GM23338 (cell line): ENCODE measurements around the gene DECR2. TPM values are rescaled to one million over a fixed set of nuclear protein-coding genes. Genes with fewer than 3 reads are reported as not detected.
"Not testable (repeated sequence)": the region's sequence is repeated elsewhere in the genome, so short reads cannot be mapped to it uniquely, and the experiment has no call there.

Experiments used
- ATAC-seq: fragments of 200-7000 bp; cut with Tn5 transposase; 3 replicates; pipeline ENCODE4 v1.9.1; 2020
- DNase-seq: peaks from one replicate; pipeline ENCODE4 v3.0.0-alpha.2; 2015; ENCODE audit warnings: low spot score
- H2AFZ ChIP-seq: fragments of 200-600 bp; sonication (generic); 2 replicates; pipeline ENCODE4 v1.8.0; 2016; ENCODE audit warnings: antibody characterized with exemption, mild to moderate bottlenecking, moderate library complexity
- H3F3A ChIP-seq: fragments of 200-600 bp; sonication (generic); replicated peaks from 2 replicates; pipeline ENCODE4 v1.8.0; 2017; ENCODE audit warnings: antibody characterized with exemption, mixed run types, low read depth
- H3K27ac ChIP-seq: fragments of 200-600 bp; sonication (generic); 2 replicates; pipeline ENCODE4 v1.6.1; 2016; ENCODE audit warnings: low read depth
- H3K27me3 ChIP-seq: fragments of 200-600 bp; sonication (generic); 2 replicates; pipeline ENCODE4 v1.8.0; 2016; ENCODE audit warnings: mild to moderate bottlenecking, mixed run types, moderate library complexity; ENCODE audit not compliant: insufficient read depth
- H3K36me3 ChIP-seq: fragments of 200-600 bp; sonication (generic); 2 replicates; pipeline ENCODE4 v1.8.0; 2016; ENCODE audit warnings: mild to moderate bottlenecking; ENCODE audit not compliant: insufficient read depth
- H3K4me1 ChIP-seq: fragments of 200-600 bp; sonication (generic); 2 replicates; pipeline ENCODE4 v1.8.0; 2016; ENCODE audit warnings: mild to moderate bottlenecking, moderate library complexity; ENCODE audit not compliant: insufficient read depth
- H3K4me2 ChIP-seq: fragments of 200-600 bp; sonication (generic); 2 replicates; pipeline ENCODE4 v1.7.1; 2017; ENCODE audit warnings: mixed run types
- H3K4me3 ChIP-seq: fragments of 200-600 bp; sonication (generic); 2 replicates; pipeline ENCODE4 v1.6.1; 2016; ENCODE audit warnings: mixed run types
- H3K79me2 ChIP-seq: fragments of 200-600 bp; sonication (generic); replicated peaks from 2 replicates; pipeline ENCODE4 v1.8.0; 2017; ENCODE audit warnings: mild to moderate bottlenecking; ENCODE audit not compliant: insufficient read depth
- H3K9me2 ChIP-seq: fragments of 200-600 bp; sonication (generic); 2 replicates; pipeline ENCODE4 v1.8.0; 2017; ENCODE audit not compliant: insufficient read depth
- H4K20me1 ChIP-seq: fragments of 200-600 bp; sonication (generic); replicated peaks from 2 replicates; pipeline ENCODE4 v1.8.0; 2017; ENCODE audit warnings: mild to moderate bottlenecking; ENCODE audit not compliant: insufficient read depth
- H3K27ac Mint-ChIP-seq: 2 replicates; pipeline ENCODE4 v1.8.0; 2020; ENCODE audit warnings: inconsistent platforms, mild to moderate bottlenecking, moderate library complexity, mixed read lengths
- H3K27me3 Mint-ChIP-seq: 3 replicates; pipeline ENCODE4 v1.8.0; 2022; ENCODE audit warnings: low read depth, mild to moderate bottlenecking, moderate library complexity, mixed read lengths, inconsistent platforms; ENCODE audit not compliant: insufficient read depth, poor library complexity
- H3K36me3 Mint-ChIP-seq: 3 replicates; pipeline ENCODE4 v1.8.0; 2021; ENCODE audit warnings: low read depth, mild to moderate bottlenecking, inconsistent platforms, moderate library complexity, mixed read lengths
- H3K4me1 Mint-ChIP-seq: 3 replicates; pipeline ENCODE4 v1.8.0; 2020; ENCODE audit warnings: mild to moderate bottlenecking, inconsistent platforms, mixed read lengths
- H3K4me3 Mint-ChIP-seq: 3 replicates; pipeline ENCODE4 v1.8.0; 2021; ENCODE audit warnings: moderate library complexity, mild to moderate bottlenecking, inconsistent platforms, mixed read lengths
- H3K9me3 Mint-ChIP-seq: 3 replicates; pipeline ENCODE4 v1.8.0; 2020; ENCODE audit warnings: moderate library complexity, mild to moderate bottlenecking, inconsistent platforms, mixed read lengths
- CREB1 ChIP-seq: fragments of 250-450 bp; sonication (Bioruptor Pico); IDR thresholded peaks from 2 replicates; pipeline ENCODE4 v1.5.0; 2020; ENCODE audit warnings: low read depth, mild to moderate bottlenecking, moderate library complexity
- CTCF ChIP-seq, 2 experiments: fragments of 200-600 bp in 1 of 2; sonication (generic) in 1 of 2; conservative IDR thresholded peaks; 2 replicates each; pipeline versions ENCODE4 v1.5.1 to v1.6.1; 2016 to 2017; ENCODE audit warnings: antibody characterized with exemption in 2 of 2, low read depth in 2 of 2, mild to moderate bottlenecking in 2 of 2, moderate library complexity in 1 of 2
- EZH2 ChIP-seq: fragments of 200-600 bp; sonication (generic); IDR thresholded peaks from one replicate; pipeline ENCODE4 v1.8.0; 2017; ENCODE audit warnings: antibody characterized with exemption, mild to moderate bottlenecking, low read depth; ENCODE audit not compliant: unreplicated experiment
- POLR2AphosphoS5 ChIP-seq: IDR thresholded peaks from 2 replicates; pipeline ENCODE4 v1.6.1; 2016; ENCODE audit warnings: antibody characterized with exemption, low read depth
- ZNF331 ChIP-seq: fragments of 250-450 bp; sonication (Bioruptor Pico); IDR thresholded peaks from 2 replicates; pipeline ENCODE4 v1.5.0; 2020; ENCODE audit warnings: low read depth, mild to moderate bottlenecking, moderate library complexity
- polyA plus RNA-seq: library from polyadenylated mRNA; unstranded; fragments of >200 nt; fragmentation: Nextera tagmentation; extraction: Ambion mirVana; gene quantifications from 2 replicates; pipeline ENCODE4 v1.2.1, GENCODE V29; 2016
- total RNA-seq: library from RNA; depleted of rRNA; stranded (reverse); fragments of >200 nt; shearing (Covaris generic); gene quantifications from 2 replicates; pipeline ENCODE4 v1.2.3, GENCODE V29; 2014
- TF ChIP-seq, protein P1 (sequence below): fragments of 250-450 bp; sonication (Bioruptor Pico); IDR thresholded peaks from 2 replicates; pipeline ENCODE4 v1.5.0; 2020; ENCODE audit warnings: mild to moderate bottlenecking, moderate library complexity

Gene DECR2
- total and polyA plus RNA-seq, 2 experiments from 2014 or later: 20.3 to 26.9 TPM

- Histone ChIP-seq H3F3A (0 out of 2 replicates have a peak, but pooled peaks cover 5% of the 10 kb centered on the region), H3K36me3 (0 out of 2 replicates have a peak, but pooled peaks cover 3% of the 10 kb centered on the region), H2AFZ (peak overlapping the region; percentile 38; the same call in 1 of the 2 replicates), H3K27ac (no peak overlapping the region), H3K4me3 (no peak overlapping the region), H3K4me1 (no peaks in the 10 kb centered on the region), H4K20me1 (no peaks in the 10 kb centered on the region), H3K79me2 (no peaks in the 10 kb centered on the region), H3K4me2 (no peak overlapping the region), H3K27me3 (no peaks in the 10 kb centered on the region), H3K9me2 (no peaks in the 10 kb centered on the region)
- no peak overlapping the region for H3K27ac Mint-ChIP-seq
- ATAC-seq: peak; percentile 82
- peak; percentile 92 for DNase-seq
- H3K4me3 Mint-ChIP-seq: no peak overlapping the region
- no peaks in the 10 kb centered on the region for H3K9me3 Mint-ChIP-seq
- H3K27me3 Mint-ChIP-seq: peaks cover 24% of the 10 kb centered on the region
- H3K4me1 Mint-ChIP-seq: no peaks in the 10 kb centered on the region
- TF ChIP-seq ZNF331: no peak
- TF ChIP-seq CTCF (conservative IDR thresholded peaks at IDR 0.05; ENCODE audit: low read depth in 2 of 2): peak; percentile 64 to 95
- H3K36me3 Mint-ChIP-seq: peaks cover 6% of the 10 kb centered on the region
These were observed 39.6 kb upstream of the DECR2 start for GRCh38 chr16:361872-362701.

DNA sequence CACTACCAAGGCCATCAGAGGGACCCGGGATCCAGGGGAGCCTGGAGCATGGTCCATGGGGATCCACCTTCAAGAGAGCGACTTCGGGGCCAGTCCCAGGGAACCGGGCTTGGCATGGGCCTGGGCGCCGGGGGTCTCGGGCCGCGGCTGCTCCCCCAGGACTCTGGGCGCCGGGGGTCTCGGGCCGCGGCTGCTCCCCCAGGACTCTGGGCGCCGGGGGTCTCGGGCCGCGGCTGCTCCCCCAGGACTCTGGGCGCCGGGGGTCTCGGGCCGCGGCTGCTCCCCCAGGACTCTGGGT, 39.0 kb upstream of the DECR2 start:
- not testable (repeated sequence) for H3K4me3 Mint-ChIP-seq, H2AFZ ChIP-seq, H3K27ac Mint-ChIP-seq, H3K27me3 ChIP-seq, H3K9me2 ChIP-seq, H3K4me1 ChIP-seq, H3K79me2 ChIP-seq, H3K27ac ChIP-seq, H3K4me1 Mint-ChIP-seq, H3K4me2 ChIP-seq, ATAC-seq, H3K36me3 Mint-ChIP-seq, DNase-seq, H3K36me3 ChIP-seq, H4K20me1 ChIP-seq, H3K4me3 ChIP-seq, H3F3A ChIP-seq, H3K9me3 Mint-ChIP-seq
- peaks cover 25% of the 10 kb centered on the region for H3K27me3 Mint-ChIP-seq

- Mint-ChIP-seq H3K27ac (no peak overlapping the region), H3K4me3 (no peak overlapping the region), H3K27me3 (peaks cover 25% of the 10 kb centered on the region), H3K9me3 (no peaks in the 10 kb centered on the region), H3K36me3 (peaks cover 8% of the 10 kb centered on the region), H3K4me1 (no peaks in the 10 kb centered on the region)
- Histone ChIP-seq H3K4me3 (no peak overlapping the region), H3K9me2 (no peaks in the 10 kb centered on the region), H3K4me2 (no peak overlapping the region), H3K79me2 (no peaks in the 10 kb centered on the region), H2AFZ (no peak overlapping the region), H3K4me1 (no peaks in the 10 kb centered on the region), H3K36me3 (0 out of 2 replicates have a peak, but pooled peaks cover 4% of the 10 kb centered on the region), H3F3A (0 out of 2 replicates have a peak, but pooled peaks cover 5% of the 10 kb centered on the region), H3K27me3 (no peaks in the 10 kb centered on the region), H4K20me1 (no peaks in the 10 kb centered on the region), H3K27ac (no peak overlapping the region)
- ATAC-seq (peak; percentile 18), DNase-seq (no peak)
- TF ChIP-seq EZH2 (no peak), CREB1 (no peak), POLR2AphosphoS5 (no peak)
- TF ChIP-seq, protein P1, sequence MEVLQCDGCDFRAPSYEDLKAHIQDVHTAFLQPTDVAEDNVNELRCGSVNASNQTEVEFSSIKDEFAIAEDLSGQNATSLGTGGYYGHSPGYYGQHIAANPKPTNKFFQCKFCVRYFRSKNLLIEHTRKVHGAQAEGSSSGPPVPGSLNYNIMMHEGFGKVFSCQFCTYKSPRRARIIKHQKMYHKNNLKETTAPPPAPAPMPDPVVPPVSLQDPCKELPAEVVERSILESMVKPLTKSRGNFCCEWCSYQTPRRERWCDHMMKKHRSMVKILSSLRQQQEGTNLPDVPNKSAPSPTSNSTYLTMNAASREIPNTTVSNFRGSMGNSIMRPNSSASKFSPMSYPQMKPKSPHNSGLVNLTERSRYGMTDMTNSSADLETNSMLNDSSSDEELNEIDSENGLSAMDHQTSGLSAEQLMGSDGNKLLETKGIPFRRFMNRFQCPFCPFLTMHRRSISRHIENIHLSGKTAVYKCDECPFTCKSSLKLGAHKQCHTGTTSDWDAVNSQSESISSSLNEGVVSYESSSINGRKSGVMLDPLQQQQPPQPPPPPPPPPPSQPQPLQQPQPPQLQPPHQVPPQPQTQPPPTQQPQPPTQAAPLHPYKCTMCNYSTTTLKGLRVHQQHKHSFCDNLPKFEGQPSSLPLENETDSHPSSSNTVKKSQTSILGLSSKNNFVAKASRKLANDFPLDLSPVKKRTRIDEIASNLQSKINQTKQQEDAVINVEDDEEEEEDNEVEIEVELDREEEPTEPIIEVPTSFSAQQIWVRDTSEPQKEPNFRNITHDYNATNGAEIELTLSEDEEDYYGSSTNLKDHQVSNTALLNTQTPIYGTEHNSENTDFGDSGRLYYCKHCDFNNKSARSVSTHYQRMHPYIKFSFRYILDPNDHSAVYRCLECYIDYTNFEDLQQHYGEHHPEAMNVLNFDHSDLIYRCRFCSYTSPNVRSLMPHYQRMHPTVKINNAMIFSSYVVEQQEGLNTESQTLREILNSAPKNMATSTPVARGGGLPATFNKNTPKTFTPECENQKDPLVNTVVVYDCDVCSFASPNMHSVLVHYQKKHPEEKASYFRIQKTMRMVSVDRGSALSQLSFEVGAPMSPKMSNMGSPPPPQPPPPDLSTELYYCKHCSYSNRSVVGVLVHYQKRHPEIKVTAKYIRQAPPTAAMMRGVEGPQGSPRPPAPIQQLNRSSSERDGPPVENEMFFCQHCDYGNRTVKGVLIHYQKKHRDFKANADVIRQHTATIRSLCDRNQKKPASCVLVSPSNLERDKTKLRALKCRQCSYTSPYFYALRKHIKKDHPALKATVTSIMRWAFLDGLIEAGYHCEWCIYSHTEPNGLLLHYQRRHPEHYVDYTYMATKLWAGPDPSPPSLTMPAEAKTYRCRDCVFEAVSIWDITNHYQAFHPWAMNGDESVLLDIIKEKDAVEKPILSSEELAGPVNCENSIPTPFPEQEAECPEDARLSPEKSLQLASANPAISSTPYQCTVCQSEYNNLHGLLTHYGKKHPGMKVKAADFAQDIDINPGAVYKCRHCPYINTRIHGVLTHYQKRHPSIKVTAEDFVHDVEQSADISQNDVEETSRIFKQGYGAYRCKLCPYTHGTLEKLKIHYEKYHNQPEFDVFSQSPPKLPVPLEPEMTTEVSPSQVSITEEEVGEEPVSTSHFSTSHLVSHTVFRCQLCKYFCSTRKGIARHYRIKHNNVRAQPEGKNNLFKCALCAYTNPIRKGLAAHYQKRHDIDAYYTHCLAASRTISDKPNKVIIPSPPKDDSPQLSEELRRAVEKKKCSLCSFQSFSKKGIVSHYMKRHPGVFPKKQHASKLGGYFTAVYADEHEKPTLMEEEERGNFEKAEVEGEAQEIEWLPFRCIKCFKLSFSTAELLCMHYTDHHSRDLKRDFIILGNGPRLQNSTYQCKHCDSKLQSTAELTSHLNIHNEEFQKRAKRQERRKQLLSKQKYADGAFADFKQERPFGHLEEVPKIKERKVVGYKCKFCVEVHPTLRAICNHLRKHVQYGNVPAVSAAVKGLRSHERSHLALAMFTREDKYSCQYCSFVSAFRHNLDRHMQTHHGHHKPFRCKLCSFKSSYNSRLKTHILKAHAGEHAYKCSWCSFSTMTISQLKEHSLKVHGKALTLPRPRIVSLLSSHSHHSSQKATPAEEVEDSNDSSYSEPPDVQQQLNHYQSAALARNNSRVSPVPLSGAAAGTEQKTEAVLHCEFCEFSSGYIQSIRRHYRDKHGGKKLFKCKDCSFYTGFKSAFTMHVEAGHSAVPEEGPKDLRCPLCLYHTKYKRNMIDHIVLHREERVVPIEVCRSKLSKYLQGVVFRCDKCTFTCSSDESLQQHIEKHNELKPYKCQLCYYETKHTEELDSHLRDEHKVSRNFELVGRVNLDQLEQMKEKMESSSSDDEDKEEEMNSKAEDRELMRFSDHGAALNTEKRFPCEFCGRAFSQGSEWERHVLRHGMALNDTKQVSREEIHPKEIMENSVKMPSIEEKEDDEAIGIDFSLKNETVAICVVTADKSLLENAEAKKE: no peak
These were observed 38.4 kb upstream of the DECR2 start for GRCh38 chr16:363110-363765.
